ENCODE data around the gene IGFBP4.

The IGFBP4 gene

GRCh38 chr17:40443988-40444899 lies 994 bp downstream of the IGFBP4 start:
- H3K4me1 Mint-ChIP-seq (ENCODE audit: low read depth): peaks cover 36% of the 10 kb centered on the region
- H3K36me3 Mint-ChIP-seq (ENCODE audit: low read depth): no peaks in the 10 kb centered on the region
- H3K27me3 Mint-ChIP-seq: peaks cover 14% of the 10 kb centered on the region
- H3K27ac Mint-ChIP-seq: peak overlapping the region; percentile 92
- peak overlapping the region; percentile 81 for H3K4me3 Mint-ChIP-seq
- no peaks in the 10 kb centered on the region for H3K9me3 Mint-ChIP-seq

- Mint-ChIP-seq H3K9me3 (no peaks in the 10 kb centered on the region), H3K36me3 (ENCODE audit: low read depth) (no peaks in the 10 kb centered on the region), H3K27ac (no peak overlapping the region), H3K27me3 (peaks cover 14% of the 10 kb centered on the region), H3K4me1 (ENCODE audit: low read depth) (peaks cover 36% of the 10 kb centered on the region), H3K4me3 (no peak overlapping the region)
These were observed 2.7 kb downstream of the IGFBP4 start for GRCh38 chr17:40445751-40446468.

GRCh38 chr17:40447148-40447644 lies 3.9 kb downstream of the IGFBP4 start:
- peaks cover 14% of the 10 kb centered on the region for H3K27me3 Mint-ChIP-seq
- no peak overlapping the region for H3K4me3 Mint-ChIP-seq
- peaks cover 40% of the 10 kb centered on the region for H3K4me1 Mint-ChIP-seq (ENCODE audit: low read depth)
- no peaks in the 10 kb centered on the region for H3K36me3 Mint-ChIP-seq (ENCODE audit: low read depth)
- no peaks in the 10 kb centered on the region for H3K9me3 Mint-ChIP-seq
- no peak overlapping the region for H3K27ac Mint-ChIP-seq

- H3K27me3 Mint-ChIP-seq: peaks cover 10% of the 10 kb centered on the region
- no peak overlapping the region for H3K4me3 Mint-ChIP-seq
- H3K27ac Mint-ChIP-seq: no peak overlapping the region
- H3K4me1 Mint-ChIP-seq (ENCODE audit: low read depth): peaks cover 41% of the 10 kb centered on the region
- H3K9me3 Mint-ChIP-seq: no peaks in the 10 kb centered on the region
- no peaks in the 10 kb centered on the region for H3K36me3 Mint-ChIP-seq (ENCODE audit: low read depth)
These were observed 4.6 kb downstream of the IGFBP4 start for GRCh38 chr17:40447806-40448205.

- Mint-ChIP-seq H3K9me3 (no peaks in the 10 kb centered on the region), H3K27ac (no peak overlapping the region), H3K4me3 (no peak overlapping the region), H3K4me1 (ENCODE audit: low read depth) (peaks cover 44% of the 10 kb centered on the region), H3K27me3 (peaks cover 10% of the 10 kb centered on the region), H3K36me3 (ENCODE audit: low read depth) (no peaks in the 10 kb centered on the region)
These were observed 5.0 kb downstream of the IGFBP4 start for GRCh38 chr17:40448213-40448638.

- no peak overlapping the region for H3K27ac Mint-ChIP-seq
- no peaks in the 10 kb centered on the region for H3K9me3 Mint-ChIP-seq
- H3K27me3 Mint-ChIP-seq: peaks cover 10% of the 10 kb centered on the region
- peaks cover 44% of the 10 kb centered on the region for H3K4me1 Mint-ChIP-seq (ENCODE audit: low read depth)
- H3K4me3 Mint-ChIP-seq: no peak overlapping the region
- H3K36me3 Mint-ChIP-seq (ENCODE audit: low read depth): no peaks in the 10 kb centered on the region
These were observed 5.5 kb downstream of the IGFBP4 start for GRCh38 chr17:40448639-40449261.

- Mint-ChIP-seq H3K4me3 (no peak overlapping the region), H3K4me1 (ENCODE audit: low read depth) (peaks cover 29% of the 10 kb centered on the region), H3K9me3 (no peaks in the 10 kb centered on the region), H3K27me3 (peaks cover 10% of the 10 kb centered on the region), H3K36me3 (ENCODE audit: low read depth) (no peaks in the 10 kb centered on the region), H3K27ac (no peak overlapping the region)
These were observed 6.9 kb downstream of the IGFBP4 start for GRCh38 chr17:40450175-40450574.

- H3K27ac Mint-ChIP-seq: no peak overlapping the region
- H3K9me3 Mint-ChIP-seq: no peaks in the 10 kb centered on the region
- H3K4me1 Mint-ChIP-seq (ENCODE audit: low read depth): peaks cover 24% of the 10 kb centered on the region
- peaks cover 10% of the 10 kb centered on the region for H3K27me3 Mint-ChIP-seq
- H3K4me3 Mint-ChIP-seq: no peak overlapping the region
- no peaks in the 10 kb centered on the region for H3K36me3 Mint-ChIP-seq (ENCODE audit: low read depth)
These were observed 8.2 kb downstream of the IGFBP4 start for GRCh38 chr17:40451420-40451819.

- Mint-ChIP-seq H3K9me3 (no peaks in the 10 kb centered on the region), H3K36me3 (ENCODE audit: low read depth) (no peaks in the 10 kb centered on the region), H3K4me1 (ENCODE audit: low read depth) (peaks cover 24% of the 10 kb centered on the region), H3K4me3 (no peak overlapping the region), H3K27ac (peak overlapping the region; percentile 37), H3K27me3 (peaks cover 10% of the 10 kb centered on the region)
These were observed 9.1 kb downstream of the IGFBP4 start for GRCh38 chr17:40452216-40452787.

- Mint-ChIP-seq H3K27ac (no peak overlapping the region), H3K9me3 (no peaks in the 10 kb centered on the region), H3K4me3 (no peak overlapping the region), H3K27me3 (peaks cover 7% of the 10 kb centered on the region), H3K36me3 (ENCODE audit: low read depth) (no peaks in the 10 kb centered on the region), H3K4me1 (ENCODE audit: low read depth) (peaks cover 19% of the 10 kb centered on the region)
These were observed 9.7 kb downstream of the IGFBP4 start for GRCh38 chr17:40452921-40453378.

- H3K9me3 Mint-ChIP-seq: no peaks in the 10 kb centered on the region
- peaks cover under 1% of the 10 kb centered on the region for H3K27me3 Mint-ChIP-seq
- peaks cover 13% of the 10 kb centered on the region for H3K4me1 Mint-ChIP-seq (ENCODE audit: low read depth)
- no peak overlapping the region for H3K4me3 Mint-ChIP-seq
- no peaks in the 10 kb centered on the region for H3K36me3 Mint-ChIP-seq (ENCODE audit: low read depth)
- H3K27ac Mint-ChIP-seq: no peak overlapping the region
These were observed 10.8 kb downstream of the IGFBP4 start for GRCh38 chr17:40453881-40454612.

- no peaks in the 10 kb centered on the region for H3K36me3 Mint-ChIP-seq (ENCODE audit: low read depth)
- no peak overlapping the region for H3K4me3 Mint-ChIP-seq
- peaks cover 13% of the 10 kb centered on the region for H3K4me1 Mint-ChIP-seq (ENCODE audit: low read depth)
- H3K9me3 Mint-ChIP-seq: no peaks in the 10 kb centered on the region
- no peak overlapping the region for H3K27ac Mint-ChIP-seq
- no peaks in the 10 kb centered on the region for H3K27me3 Mint-ChIP-seq
These were observed 11.4 kb downstream of the IGFBP4 start for GRCh38 chr17:40454613-40454995.

GRCh38 chr17:40456396-40456951 lies 13.2 kb downstream of the IGFBP4 start:
- Mint-ChIP-seq H3K36me3 (ENCODE audit: low read depth) (no peaks in the 10 kb centered on the region), H3K4me1 (ENCODE audit: low read depth) (peaks cover 13% of the 10 kb centered on the region), H3K27me3 (no peaks in the 10 kb centered on the region), H3K9me3 (no peaks in the 10 kb centered on the region), H3K4me3 (no peak overlapping the region), H3K27ac (no peak overlapping the region)

- Mint-ChIP-seq H3K4me1 (ENCODE audit: low read depth) (peaks cover 7% of the 10 kb centered on the region), H3K27me3 (no peaks in the 10 kb centered on the region), H3K36me3 (ENCODE audit: low read depth) (no peaks in the 10 kb centered on the region), H3K27ac (no peak overlapping the region), H3K9me3 (no peaks in the 10 kb centered on the region), H3K4me3 (no peak overlapping the region)
These were observed 14.1 kb downstream of the IGFBP4 start for GRCh38 chr17:40457369-40457768.
